HG02981 (cell line): ENCODE measurements around the gene TNFSF13.

Experiments
- ATAC-seq: cut with Tn5 transposase; IDR thresholded peaks from one replicate; pipeline ENCODE4 v1.9.1; 2021; ENCODE audit warnings: mild to moderate bottlenecking, moderate library complexity; ENCODE audit not compliant: unreplicated experiment

TNFSF13 gene, protein sequence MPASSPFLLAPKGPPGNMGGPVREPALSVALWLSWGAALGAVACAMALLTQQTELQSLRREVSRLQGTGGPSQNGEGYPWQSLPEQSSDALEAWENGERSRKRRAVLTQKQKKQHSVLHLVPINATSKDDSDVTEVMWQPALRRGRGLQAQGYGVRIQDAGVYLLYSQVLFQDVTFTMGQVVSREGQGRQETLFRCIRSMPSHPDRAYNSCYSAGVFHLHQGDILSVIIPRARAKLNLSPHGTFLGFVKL

DNA sequence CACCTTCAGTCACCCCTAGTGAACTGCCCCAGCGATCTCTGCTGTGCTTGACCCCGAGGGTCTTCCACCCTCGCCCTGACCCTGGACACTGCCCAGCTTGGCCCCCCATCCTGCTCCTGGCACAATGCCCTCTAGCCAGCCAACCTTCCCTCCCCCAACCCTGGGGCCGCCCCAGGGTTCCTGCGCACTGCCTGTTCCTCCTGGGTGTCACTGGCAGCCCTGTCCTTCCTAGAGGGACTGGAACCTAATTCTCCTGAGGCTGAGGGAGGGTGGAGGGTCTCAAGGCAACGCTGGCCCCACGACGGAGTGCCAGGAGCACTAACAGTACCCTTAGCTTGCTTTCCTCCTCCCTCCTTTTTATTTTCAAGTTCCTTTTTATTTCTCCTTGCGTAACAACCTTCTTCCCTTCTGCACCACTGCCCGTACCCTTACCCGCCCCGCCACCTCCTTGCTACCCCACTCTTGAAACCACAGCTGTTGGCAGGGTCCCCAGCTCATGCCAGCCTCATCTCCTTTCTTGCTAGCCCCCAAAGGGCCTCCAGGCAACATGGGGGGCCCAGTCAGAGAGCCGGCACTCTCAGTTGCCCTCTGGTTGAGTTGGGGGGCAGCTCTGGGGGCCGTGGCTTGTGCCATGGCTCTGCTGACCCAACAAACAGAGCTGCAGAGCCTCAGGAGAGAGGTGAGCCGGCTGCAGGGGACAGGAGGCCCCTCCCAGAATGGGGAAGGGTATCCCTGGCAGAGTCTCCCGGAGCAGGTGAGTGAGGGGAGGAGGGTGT is at the start of gene TNFSF13:
Gene TNFSF13 (plus strand): TSS at position 207 of the 776 bp plus-strand sequence. CDS start 290 bp downstream, at position 497.
- no peak for ATAC-seq

DNA sequence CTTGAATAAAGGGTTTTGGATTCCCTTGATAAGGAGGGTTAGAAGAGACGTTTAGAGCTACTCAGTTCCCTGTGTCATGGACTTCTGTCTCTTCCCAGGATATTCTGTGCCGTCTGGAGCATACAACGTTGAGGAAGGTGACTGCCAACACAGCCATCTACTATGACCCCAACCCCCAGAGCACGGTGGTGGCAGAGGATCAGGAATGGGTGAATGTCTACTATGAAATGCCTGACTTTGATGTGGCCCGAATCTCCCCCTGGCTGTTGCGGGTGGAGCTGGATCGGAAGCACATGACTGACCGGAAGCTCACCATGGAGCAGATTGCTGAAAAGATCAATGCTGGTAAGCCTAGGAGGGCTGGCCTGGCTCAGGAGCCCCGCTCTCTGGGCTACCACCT is 49.7 kb upstream of the TNFSF13 start:
- no peak for ATAC-seq

DNA sequence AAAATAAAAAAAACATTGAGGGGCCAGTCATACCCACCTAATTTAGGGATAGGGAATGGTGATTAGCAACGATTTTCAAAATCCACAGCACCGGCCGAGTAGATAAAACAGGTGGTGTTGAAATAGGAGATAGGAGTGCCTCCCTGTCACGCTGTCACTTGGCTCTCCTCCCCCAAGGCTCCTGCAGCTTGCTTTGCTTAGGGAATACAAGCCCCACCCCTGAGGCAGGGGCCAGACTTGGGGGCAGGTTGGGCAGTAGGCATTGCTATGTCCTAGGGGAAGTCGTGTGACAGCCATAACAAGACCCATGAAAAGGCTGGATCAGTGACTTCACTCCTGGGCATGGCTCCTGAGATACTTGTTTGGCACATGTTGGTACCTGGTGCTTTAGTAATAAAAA is 48.6 kb upstream of the TNFSF13 start:
- no peak for ATAC-seq

DNA sequence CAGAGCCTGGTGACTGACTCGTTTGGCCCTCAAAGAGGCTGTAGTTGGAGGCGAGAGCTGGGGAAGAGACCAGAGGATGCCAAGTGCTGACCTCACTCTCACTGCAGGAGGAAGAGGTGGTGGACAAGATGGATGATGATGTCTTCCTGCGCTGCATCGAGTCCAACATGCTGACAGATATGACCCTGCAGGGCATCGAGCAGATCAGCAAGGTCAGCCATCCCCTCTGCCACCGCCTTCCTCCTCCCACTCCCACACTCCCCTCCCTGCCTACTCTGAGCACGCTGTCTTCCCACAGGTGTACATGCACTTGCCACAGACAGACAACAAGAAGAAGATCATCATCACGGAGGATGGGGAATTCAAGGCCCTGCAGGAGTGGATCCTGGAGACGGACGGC is 47.4 kb upstream of the TNFSF13 start:
- no peak for ATAC-seq

DNA sequence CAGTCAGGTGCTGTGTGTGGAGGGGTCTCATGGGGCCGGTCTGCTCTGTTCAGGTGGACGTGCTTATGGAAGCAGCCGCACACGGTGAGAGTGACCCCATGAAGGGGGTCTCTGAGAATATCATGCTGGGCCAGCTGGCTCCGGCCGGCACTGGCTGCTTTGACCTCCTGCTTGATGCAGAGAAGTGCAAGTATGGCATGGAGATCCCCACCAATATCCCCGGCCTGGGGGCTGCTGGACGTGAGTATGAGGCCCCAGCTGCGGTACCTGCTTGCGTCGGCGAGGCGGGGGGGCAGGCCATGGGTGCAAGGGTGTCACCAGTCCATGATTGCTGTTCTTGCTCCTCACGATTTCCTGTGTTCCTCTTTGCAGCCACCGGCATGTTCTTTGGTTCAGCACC is 46.4 kb upstream of the TNFSF13 start:
- ATAC-seq = no peak

DNA sequence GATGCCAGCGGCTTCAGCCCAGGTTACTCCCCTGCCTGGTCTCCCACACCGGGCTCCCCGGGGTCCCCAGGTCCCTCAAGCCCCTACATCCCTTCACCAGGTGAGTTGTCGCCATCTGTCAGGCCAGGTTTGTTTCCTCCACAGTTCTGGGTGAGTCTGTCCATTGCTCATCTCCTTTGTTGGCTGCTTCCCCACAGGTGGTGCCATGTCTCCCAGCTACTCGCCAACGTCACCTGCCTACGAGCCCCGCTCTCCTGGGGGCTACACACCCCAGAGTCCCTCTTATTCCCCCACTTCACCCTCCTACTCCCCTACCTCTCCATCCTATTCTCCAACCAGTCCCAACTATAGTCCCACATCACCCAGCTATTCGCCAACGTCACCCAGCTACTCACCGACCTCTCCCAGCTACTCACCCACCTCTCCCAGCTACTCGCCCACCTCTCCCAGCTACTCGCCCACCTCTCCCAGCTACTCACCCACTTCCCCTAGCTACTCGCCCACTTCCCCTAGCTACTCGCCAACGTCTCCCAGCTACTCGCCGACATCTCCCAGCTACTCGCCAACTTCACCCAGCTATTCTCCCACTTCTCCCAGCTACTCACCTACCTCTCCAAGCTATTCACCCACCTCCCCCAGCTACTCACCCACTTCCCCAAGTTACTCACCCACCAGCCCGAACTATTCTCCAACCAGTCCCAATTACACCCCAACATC is 45.6 kb upstream of the TNFSF13 start:
- ATAC-seq = no peak

DNA sequence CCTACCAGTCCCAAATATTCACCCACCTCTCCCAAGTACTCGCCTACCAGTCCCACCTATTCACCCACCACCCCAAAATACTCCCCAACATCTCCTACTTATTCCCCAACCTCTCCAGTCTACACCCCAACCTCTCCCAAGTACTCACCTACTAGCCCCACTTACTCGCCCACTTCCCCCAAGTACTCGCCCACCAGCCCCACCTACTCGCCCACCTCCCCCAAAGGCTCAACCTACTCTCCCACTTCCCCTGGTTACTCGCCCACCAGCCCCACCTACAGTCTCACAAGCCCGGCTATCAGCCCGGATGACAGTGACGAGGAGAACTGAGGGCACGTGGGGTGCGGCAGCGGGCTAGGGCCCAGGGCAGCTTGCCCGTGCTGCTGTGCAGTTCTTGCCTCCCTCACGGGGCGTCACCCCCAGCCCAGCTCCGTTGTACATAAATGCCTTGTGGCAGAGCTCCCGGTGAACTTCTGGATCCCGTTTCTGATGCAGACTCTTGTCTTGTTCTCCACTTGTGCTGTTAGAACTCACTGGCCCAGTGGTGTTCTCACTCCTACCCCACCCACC is 44.6 kb upstream of the TNFSF13 start:
- ATAC-seq = no peak

DNA sequence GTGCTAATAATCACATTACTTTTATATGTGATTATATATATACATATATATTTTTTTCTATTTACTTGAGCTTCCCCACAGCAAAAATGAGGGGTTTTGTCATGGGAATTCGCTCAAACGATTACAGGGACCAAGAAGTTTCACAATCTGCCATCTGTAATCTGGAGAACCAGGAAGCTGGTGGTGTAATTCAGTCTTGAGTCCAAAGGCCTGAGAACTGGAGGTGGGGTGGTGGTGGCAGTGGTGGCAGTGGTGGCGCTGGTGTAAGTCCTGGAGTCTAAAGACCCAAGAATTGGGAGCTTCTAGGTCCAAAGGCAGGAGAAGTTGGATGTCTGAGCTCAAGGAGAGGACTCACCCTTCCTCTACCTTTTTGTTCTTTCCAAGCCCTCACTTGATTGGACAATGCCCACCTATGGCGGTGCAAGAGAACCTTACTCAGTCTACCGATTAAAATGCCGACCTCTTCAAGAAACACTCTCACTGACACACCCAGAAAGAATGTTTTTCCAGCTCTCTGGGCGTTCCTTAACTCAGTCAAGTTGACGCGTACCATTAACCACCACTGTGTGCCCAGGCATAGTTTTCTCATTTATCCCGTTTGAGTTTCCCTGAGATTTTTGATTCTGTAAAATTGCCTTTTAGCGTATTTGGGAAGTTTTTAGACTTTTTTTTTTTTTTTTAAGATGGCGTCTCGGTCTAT is 42.5 kb upstream of the TNFSF13 start:
- no peak for ATAC-seq

DNA sequence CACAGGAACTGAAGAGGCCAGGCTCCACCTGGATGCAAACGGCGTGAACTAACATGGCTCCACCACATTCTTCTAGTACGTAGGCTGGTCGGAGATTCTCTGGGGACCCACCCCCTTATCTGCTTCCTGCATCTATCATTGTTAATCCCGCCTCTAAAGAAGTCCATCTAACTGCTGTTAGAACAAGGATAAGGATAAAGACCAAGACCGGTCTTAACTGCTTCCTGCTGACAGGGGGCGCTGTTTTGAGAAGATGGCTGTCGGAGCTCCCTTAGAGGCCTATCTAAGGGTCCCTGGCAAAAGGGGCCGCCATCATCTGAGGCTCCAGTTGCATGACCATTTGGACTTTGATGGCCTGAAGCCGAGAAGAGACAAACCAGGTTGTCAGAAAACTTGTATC is 35.5 kb upstream of the TNFSF13 start:
- no peak for ATAC-seq

DNA sequence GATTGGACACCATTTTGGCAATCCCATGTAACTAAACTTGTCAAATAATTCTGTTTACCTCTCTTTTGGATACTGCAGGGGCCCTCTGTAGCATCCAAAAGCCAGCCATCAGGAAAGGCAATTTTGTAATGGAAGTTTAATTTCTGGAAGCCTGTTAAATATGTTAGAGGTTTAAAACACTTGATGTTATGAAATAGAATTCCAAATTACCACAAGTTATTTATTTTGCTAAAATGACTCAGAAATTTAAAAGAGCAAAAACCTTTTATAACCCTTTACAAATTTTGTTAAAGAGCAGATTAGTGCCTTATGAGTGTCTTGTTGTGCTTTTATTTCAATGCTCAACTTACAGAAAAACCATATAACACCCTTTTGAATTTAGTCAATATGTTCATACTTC is 29.7 kb upstream of the TNFSF13 start:
- no peak for ATAC-seq

DNA sequence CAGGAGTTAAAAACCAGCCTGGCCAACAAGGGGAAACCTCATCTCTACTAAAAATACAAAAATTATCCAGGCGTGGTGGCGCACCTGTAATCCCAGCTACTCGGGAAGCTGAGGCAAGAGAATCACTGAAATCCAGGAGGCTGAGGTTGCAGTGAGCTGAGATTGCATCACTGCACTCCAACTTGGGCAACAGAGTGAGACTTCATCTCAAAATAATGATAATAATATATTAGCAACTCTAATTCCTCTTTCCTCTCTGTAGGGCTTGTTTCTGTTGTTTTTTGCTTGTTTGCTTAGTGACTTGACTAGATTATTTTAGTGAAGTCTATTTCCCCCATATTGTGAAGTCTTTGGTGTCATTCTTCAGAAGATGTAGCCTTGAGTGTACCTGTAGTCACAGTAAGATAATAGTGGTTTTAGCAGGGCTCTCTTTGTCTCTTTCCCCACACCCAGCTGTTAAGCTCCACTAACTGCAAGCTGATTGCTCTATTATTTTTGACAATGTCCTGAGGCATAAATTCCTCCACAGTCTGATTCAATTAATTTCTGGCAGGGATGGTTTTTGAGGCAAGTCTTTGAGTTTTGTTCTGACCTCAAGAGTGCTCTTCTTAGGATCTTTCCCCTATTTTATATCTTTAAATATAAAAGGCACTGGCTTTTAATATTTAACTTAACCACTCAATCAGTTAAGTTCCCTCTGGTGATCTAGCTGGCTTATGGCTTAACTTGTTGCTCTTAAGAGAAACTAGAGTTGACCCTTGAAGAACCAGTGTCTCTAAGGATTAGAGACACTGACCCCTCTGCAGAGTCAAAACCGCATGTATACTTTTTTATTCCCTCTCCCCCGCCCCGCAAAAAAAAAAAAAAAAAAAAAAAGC is 28.3 kb upstream of the TNFSF13 start:
- ATAC-seq = no peak

DNA sequence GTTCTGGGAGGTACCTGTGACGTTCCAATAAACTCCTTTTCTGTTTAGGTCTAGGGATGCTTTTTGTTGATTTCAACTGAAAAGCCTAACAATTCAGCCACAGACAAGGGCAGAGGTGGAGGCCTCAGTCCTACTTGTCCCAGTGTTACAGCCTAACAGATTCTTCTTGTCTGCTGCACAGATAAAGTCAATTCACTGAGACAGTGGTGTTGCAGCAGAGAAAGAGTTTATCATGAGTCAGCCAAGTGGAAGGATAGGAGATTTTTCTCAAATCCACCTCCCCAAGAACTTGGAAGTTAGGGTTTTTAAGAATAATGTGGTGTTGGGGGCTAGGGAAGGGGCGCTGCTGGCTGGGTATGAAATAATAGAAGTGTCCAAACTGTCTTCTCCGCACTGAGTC is 20.5 kb upstream of the TNFSF13 start:
- no peak for ATAC-seq

DNA sequence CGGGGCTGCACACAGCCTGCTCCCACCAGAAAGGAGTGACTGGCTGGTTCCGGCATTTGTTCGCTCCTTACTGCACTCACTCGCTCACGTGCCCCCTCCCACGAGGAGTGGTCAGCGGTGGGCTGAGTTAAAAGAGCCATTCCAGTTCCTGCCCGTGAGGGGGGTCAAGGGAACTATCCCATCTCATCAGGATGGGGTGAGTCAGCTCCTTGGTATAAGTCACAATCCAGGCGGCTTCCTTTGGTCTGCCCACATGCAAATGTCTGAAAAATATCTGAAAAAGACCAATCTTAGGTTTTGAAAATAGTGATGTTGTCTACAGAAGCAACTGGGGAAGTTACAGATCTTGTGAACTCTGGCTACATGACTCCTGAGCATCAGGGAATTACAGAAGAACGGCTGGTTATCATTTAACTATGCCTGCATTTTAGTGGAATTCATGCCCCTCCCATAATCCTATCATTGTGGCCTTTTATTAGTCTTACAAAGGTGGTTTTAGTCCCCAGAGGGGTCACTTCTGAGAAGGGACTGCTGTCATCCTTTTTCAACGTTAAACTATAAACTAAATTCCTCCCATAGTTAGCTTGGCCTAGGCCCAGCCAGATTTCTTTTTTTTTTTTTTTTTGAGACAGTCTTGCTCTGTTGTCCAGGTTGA is 19.5 kb upstream of the TNFSF13 start:
- no peak for ATAC-seq

DNA sequence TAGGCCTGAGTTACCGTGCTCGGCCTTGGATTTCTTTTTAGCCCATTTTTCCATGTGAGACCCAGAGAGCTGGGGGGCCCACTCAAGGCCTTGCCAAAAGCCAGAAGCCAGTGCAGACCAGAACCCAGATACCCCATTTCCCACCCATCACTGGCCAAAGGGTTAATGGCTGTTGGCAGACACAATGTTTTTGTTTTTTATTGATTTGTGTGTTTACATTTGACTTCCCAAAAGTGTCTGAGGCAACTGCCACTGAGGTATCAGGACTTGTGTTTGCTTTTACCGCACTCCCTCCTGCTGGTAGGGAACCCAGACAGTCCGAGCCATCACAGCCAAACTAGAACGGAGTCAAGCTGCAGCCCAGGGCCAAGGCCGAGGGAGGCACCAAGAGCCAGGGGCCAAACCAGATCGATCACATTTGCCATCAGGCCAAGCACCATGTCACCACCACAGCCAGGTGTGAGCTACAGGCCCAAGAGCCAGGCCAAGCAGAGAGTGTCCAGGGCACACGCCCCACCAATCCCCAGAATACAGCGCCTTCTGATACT is 17.4 kb upstream of the TNFSF13 start:
- ATAC-seq = no peak

DNA sequence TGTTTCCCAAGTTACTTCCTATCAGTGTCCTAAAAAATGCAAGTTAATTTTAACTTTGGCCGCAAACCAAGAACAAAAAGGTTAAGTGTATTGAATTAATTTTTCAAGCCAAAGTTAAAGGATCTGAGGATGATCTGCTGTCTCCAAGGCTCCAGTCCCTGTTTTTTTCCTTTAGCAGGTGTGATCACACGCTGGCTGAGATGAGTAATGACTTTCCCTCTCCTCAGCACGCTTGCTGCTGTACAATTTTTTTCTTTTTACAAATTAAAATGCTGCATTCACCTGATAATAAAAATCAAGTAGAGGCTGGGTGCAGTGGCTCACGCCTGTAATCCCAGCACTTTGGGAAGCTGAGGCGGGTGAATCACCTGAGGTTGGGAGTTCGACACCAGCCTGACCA is 13.6 kb upstream of the TNFSF13 start:
- no peak for ATAC-seq

DNA sequence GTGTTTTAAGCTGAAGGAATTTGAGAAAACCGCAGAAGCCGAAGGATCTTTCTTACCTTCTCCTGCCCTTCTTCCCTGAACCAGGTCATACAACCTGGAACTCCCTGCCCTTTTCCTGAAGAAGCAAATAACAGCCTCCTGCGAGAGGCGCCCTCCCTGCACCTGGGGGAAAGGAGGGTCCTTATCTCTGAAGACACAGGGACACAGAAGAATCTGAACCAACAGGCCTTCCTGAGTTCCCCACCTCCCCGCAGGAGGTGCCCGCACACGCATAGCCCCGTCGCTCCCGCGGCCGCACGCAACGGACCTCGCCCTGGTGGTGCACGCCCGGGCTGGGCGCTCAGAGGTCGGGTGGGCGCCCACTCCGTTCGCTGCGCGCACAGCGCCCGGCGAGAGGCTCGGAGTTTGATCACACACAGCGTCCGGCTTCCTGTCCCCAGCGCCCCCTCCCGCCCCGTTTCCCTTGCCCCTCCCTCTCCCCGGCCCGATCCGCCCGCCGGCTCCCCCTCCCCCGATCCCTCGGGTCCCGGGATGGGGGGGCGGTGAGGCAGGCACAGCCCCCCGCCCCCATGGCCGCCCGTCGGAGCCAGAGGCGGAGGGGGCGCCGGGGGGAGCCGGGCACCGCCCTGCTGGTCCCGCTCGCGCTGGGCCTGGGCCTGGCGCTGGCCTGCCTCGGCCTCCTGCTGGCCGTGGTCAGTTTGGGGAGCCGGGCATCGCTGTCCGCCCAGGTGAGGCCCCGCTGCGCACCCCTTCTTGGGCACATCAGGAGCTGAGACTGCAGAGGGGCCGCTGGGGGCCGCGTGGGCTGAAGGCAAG is 9.8 kb upstream of the TNFSF13 start, which contains the start of gene TNFSF12:
Gene TNFSF12 (plus strand): TSS at position 474 of the 816 bp plus-strand sequence. CDS start 96 bp downstream, at position 570.
- ATAC-seq = no peak

DNA sequence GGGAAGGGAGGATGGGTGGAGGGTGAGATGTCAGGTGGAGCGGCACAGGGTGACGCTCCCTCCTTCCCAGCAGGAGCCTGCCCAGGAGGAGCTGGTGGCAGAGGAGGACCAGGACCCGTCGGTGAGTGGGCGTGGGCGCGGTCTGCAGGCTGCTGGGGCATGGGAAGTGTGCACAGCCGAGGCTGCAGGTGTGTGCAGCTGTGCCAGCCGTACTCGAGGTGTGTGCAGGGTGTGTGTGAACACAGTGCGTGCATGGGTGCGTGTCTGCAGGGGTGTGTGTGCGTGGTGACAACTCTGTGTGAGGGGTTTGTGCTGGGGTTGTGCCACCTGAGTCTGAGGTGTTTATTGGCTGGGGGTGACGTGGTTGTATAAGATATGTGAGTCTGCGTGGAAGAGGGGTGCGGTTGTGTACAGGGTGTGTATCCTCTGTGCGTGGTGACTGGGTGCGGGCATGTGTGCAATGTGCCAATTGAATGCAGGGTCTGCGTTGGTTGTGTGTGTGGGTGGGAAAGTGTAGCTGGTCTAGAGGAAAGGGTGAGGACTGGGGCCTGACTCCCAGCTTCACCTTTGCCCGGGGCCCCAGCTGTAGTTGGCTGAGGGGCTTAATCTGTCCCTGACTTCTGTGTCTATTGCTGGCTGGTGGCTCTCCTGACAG is 9.0 kb upstream of the TNFSF13 start:
- ATAC-seq = no peak

DNA sequence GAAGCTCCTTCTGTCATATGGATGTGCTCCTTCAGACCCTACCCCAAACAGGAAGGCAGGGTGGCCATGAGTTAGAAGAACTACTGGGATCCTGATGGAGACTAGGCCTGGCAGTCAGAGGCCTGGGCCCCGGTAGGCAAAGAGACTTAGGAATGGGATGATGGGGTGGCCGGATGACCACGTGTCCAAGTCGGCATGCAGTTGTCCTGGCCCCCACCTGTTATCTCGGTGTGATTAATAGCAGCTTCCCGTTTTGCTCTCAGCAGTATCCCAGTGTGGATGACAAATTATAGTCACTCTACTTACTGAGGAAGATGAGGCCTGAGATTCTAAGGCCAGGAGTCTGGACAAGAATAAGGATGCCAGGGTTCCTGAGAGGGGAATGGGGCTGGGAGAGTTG is 8.2 kb upstream of the TNFSF13 start:
- no peak for ATAC-seq
